Stimulated activated effector memory CD8-positive, alpha-beta T cell treated with anti-CD3 and anti-CD28 coated beads, Interleukin-12 subunit alpha, Interleukin-12 subunit beta, amount 100 ng/mL, for 72 hours (primary cell): ENCODE data around the gene FAM50A.

Source experiments
- ATAC-seq: fragments of 150-1000 bp; cut with Tn5 transposase; 2 replicates; pipeline ENCODE4 v1.10.0; 2021
- DNase-seq, 2 donors: peaks; one replicate each; pipeline ENCODE4 v3.0.0; 2021 to 2022; ENCODE audit warnings: low spot score in 2 of 2
- H3K27ac Mint-ChIP-seq: one replicate; pipeline ENCODE4 v1.8.0; 2022; ENCODE audit warnings: mild to moderate bottlenecking, mixed read lengths
- H3K36me3 Mint-ChIP-seq: one replicate; pipeline ENCODE4 v1.8.0; 2022; ENCODE audit warnings: mild to moderate bottlenecking, mixed read lengths
- H3K4me1 Mint-ChIP-seq: one replicate; pipeline ENCODE4 v1.8.0; 2022; ENCODE audit warnings: mixed read lengths
- H3K4me3 Mint-ChIP-seq: one replicate; pipeline ENCODE4 v1.8.0; 2022; ENCODE audit warnings: mild to moderate bottlenecking, mixed read lengths
- H3K9me3 Mint-ChIP-seq: one replicate; pipeline ENCODE4 v1.8.0; 2022; ENCODE audit warnings: mixed read lengths

FAM50A gene

GRCh38 chrX:154441984-154442707 lies 1.8 kb upstream of the FAM50A start:
- DNase-seq (no peak), ATAC-seq (no peak)
- Mint-ChIP-seq H3K4me1 (peaks cover 48% of the 10 kb centered on the region), H3K9me3 (no peaks in the 10 kb centered on the region), H3K4me3 (no peak overlapping the region), H3K27ac (no peak overlapping the region), H3K36me3 (peaks cover 68% of the 10 kb centered on the region)

- peaks cover 43% of the 10 kb centered on the region for H3K4me1 Mint-ChIP-seq
- peaks cover 68% of the 10 kb centered on the region for H3K36me3 Mint-ChIP-seq
- peak overlapping the region; percentile 70 for H3K4me3 Mint-ChIP-seq
- ATAC-seq (peak; percentile 17), DNase-seq (peak in 1 of 2 donors; percentile 52)
- no peaks in the 10 kb centered on the region for H3K9me3 Mint-ChIP-seq
- H3K27ac Mint-ChIP-seq = peak overlapping the region; percentile 61
These were observed 446 bp upstream of the FAM50A start for GRCh38 chrX:154443479-154443910.

- H3K27ac Mint-ChIP-seq = no peak overlapping the region
- no peaks in the 10 kb centered on the region for H3K9me3 Mint-ChIP-seq
- peaks cover 37% of the 10 kb centered on the region for H3K4me1 Mint-ChIP-seq
- DNase-seq (no peak), ATAC-seq (no peak)
- H3K4me3 Mint-ChIP-seq = peak overlapping the region; percentile 70
- H3K36me3 Mint-ChIP-seq = peaks cover 66% of the 10 kb centered on the region
These were observed 860 bp downstream of the FAM50A start for GRCh38 chrX:154444755-154445246.

- no peaks in the 10 kb centered on the region for H3K9me3 Mint-ChIP-seq
- H3K4me3 Mint-ChIP-seq = no peak overlapping the region
- H3K4me1 Mint-ChIP-seq = peaks cover 27% of the 10 kb centered on the region
- peaks cover 66% of the 10 kb centered on the region for H3K36me3 Mint-ChIP-seq
- peak overlapping the region; percentile 81 for H3K27ac Mint-ChIP-seq
- ATAC-seq = no peak
- no peak for DNase-seq
These were observed 1.8 kb downstream of the FAM50A start for GRCh38 chrX:154445776-154446175.

GRCh38 chrX:154446430-154446829 lies 2.5 kb downstream of the FAM50A start:
- H3K4me3 Mint-ChIP-seq = no peak overlapping the region
- peaks cover 25% of the 10 kb centered on the region for H3K4me1 Mint-ChIP-seq
- ATAC-seq (no peak), DNase-seq (no peak)
- no peaks in the 10 kb centered on the region for H3K9me3 Mint-ChIP-seq
- peak overlapping the region; percentile 81 for H3K27ac Mint-ChIP-seq
- peaks cover 62% of the 10 kb centered on the region for H3K36me3 Mint-ChIP-seq

- no peak for ATAC-seq
- Mint-ChIP-seq H3K4me1 (peaks cover 15% of the 10 kb centered on the region), H3K36me3 (peaks cover 56% of the 10 kb centered on the region)
These were observed 4.5 kb downstream of the FAM50A start for GRCh38 chrX:154448484-154448883.

GRCh38 chrX:154449618-154450017 lies 5.7 kb downstream of the FAM50A start:
- DNase-seq (no peak), ATAC-seq (no peak)
- H3K4me1 Mint-ChIP-seq = peaks cover 13% of the 10 kb centered on the region
- H3K36me3 Mint-ChIP-seq = peaks cover 58% of the 10 kb centered on the region
- H3K27ac Mint-ChIP-seq = no peak overlapping the region
- no peaks in the 10 kb centered on the region for H3K9me3 Mint-ChIP-seq
- H3K4me3 Mint-ChIP-seq = no peak overlapping the region

More at GRCh38 chrX:154448484-154448883, 4.5 kb downstream of the FAM50A start:
- no peaks in the 10 kb centered on the region for H3K9me3 Mint-ChIP-seq
- no peak overlapping the region for H3K27ac Mint-ChIP-seq
- H3K4me3 Mint-ChIP-seq = no peak overlapping the region
- DNase-seq = no peak

- peaks cover 58% of the 10 kb centered on the region for H3K36me3 Mint-ChIP-seq
- DNase-seq = no peak
- no peak overlapping the region for H3K27ac Mint-ChIP-seq
- no peak overlapping the region for H3K4me3 Mint-ChIP-seq
- ATAC-seq = no peak
- H3K4me1 Mint-ChIP-seq = peaks cover 13% of the 10 kb centered on the region
- H3K9me3 Mint-ChIP-seq = no peaks in the 10 kb centered on the region
These were observed 6.4 kb downstream of the FAM50A start for GRCh38 chrX:154450312-154450711.

- Mint-ChIP-seq H3K4me3 (no peak overlapping the region), H3K27ac (no peak overlapping the region)
- no peak for ATAC-seq
These were observed 8.9 kb downstream of the FAM50A start for GRCh38 chrX:154452823-154453222.

GRCh38 chrX:154457491-154458115 lies 13.7 kb downstream of the FAM50A start:
- H3K4me1 Mint-ChIP-seq = peaks cover 30% of the 10 kb centered on the region
- peak; percentile 76 for ATAC-seq
- DNase-seq = no peak
- peak overlapping the region; percentile 95 for H3K27ac Mint-ChIP-seq
- H3K9me3 Mint-ChIP-seq = no peaks in the 10 kb centered on the region
- peaks cover 38% of the 10 kb centered on the region for H3K36me3 Mint-ChIP-seq
- H3K4me3 Mint-ChIP-seq = peak overlapping the region; percentile 89

More at GRCh38 chrX:154452823-154453222, 8.9 kb downstream of the FAM50A start:
- no peaks in the 10 kb centered on the region for H3K9me3 Mint-ChIP-seq
- H3K36me3 Mint-ChIP-seq = peaks cover 49% of the 10 kb centered on the region
- no peak for DNase-seq
- H3K4me1 Mint-ChIP-seq = peaks cover 6% of the 10 kb centered on the region

- DNase-seq (peak; percentile 69 to 83), ATAC-seq (peak; percentile 83)
- Mint-ChIP-seq H3K9me3 (no peaks in the 10 kb centered on the region), H3K27ac (peak within 1 kb of the TSS; percentile 95), H3K4me1 (peaks cover 30% of the 10 kb centered on the region), H3K4me3 (peak within 1 kb of the TSS; percentile 89), H3K36me3 (peaks cover 41% of the 10 kb centered on the region)
These were observed 14.4 kb downstream of the FAM50A start, which contains the start of gene PLXNA3 for GRCh38 chrX:154458116-154458953. Gene PLXNA3, plus strand, starts transcription at chrX:154458281. Its CDS starts 1,903 bp downstream, at chrX:154460184.

- peaks cover 30% of the 10 kb centered on the region for H3K4me1 Mint-ChIP-seq
- DNase-seq (no peak), ATAC-seq (peak; percentile 62)
- no peaks in the 10 kb centered on the region for H3K9me3 Mint-ChIP-seq
- H3K36me3 Mint-ChIP-seq = peaks cover 36% of the 10 kb centered on the region
- H3K27ac Mint-ChIP-seq = peak overlapping the region; percentile 71
- peak overlapping the region; percentile 76 for H3K4me3 Mint-ChIP-seq
These were observed 15.2 kb downstream of the FAM50A start for GRCh38 chrX:154458954-154459778.

GRCh38 chrX:154459832-154460231 lies 15.9 kb downstream of the FAM50A start:
- Mint-ChIP-seq H3K36me3 (peaks cover 36% of the 10 kb centered on the region), H3K4me1 (peaks cover 30% of the 10 kb centered on the region), H3K9me3 (no peaks in the 10 kb centered on the region), H3K27ac (no peak overlapping the region), H3K4me3 (peak overlapping the region; percentile 76)
- no peak for DNase-seq
- no peak for ATAC-seq

GRCh38 chrX:154460326-154460725 lies 16.4 kb downstream of the FAM50A start:
- peaks cover 39% of the 10 kb centered on the region for H3K36me3 Mint-ChIP-seq
- no peak overlapping the region for H3K27ac Mint-ChIP-seq
- H3K4me3 Mint-ChIP-seq = peak overlapping the region; percentile 76

More at GRCh38 chrX:154460326-154460725, 16.4 kb downstream of the FAM50A start:
- H3K9me3 Mint-ChIP-seq = no peaks in the 10 kb centered on the region
- DNase-seq = no peak
- H3K4me1 Mint-ChIP-seq = peaks cover 30% of the 10 kb centered on the region
- ATAC-seq = no peak
